Measurements from ENCODE around the gene MAP1B.

MAP1B gene

GRCh38 chr5:72205431-72206009 lies 98.2 kb downstream of the MAP1B start:
- no peak overlapping the region for H2BK15ac ChIP-seq (ENCODE audit: low read depth, poor library complexity, severe bottlenecking)
- no peak overlapping the region for H3K18ac ChIP-seq (ENCODE audit: low read depth in 1 of 2, low read length in 2 of 2)
- H3K9ac ChIP-seq (ENCODE audit: low read length) = no peak overlapping the region
- no peak overlapping the region for H3K4ac ChIP-seq (ENCODE audit: low read depth in 1 of 2, low read length in 2 of 2)
- H2AK5ac ChIP-seq (ENCODE audit: low read length, severe bottlenecking) = no peak overlapping the region
- no peak overlapping the region for H2BK120ac ChIP-seq (ENCODE audit: low read depth, low read length)
- H3K4me1 ChIP-seq (ENCODE audit: control insufficient read depth, insufficient read depth, low read depth, low read length) = peaks cover 9% of the 10 kb centered on the region
- H3K14ac ChIP-seq (ENCODE audit: low read length in 2 of 2) = no peak overlapping the region
- H3K9me3 ChIP-seq (ENCODE audit: control insufficient read depth, low read length) = no peaks in the 10 kb centered on the region
- DNase-seq = peak; percentile 16
- no peak overlapping the region for H3K4me2 ChIP-seq (ENCODE audit: low read length, poor library complexity, severe bottlenecking)
- no peak overlapping the region for H2AFZ ChIP-seq (ENCODE audit: low read depth, low read length)
- H3K79me1 ChIP-seq (replicated peaks; ENCODE audit: low read length, poor library complexity, severe bottlenecking) = peaks cover 7% of the 10 kb centered on the region
- peaks cover 14 to 89% of the 10 kb centered on the region in 2 experiments for H3K36me3 ChIP-seq (ENCODE audit: control insufficient read depth in 1 of 2, insufficient read depth in 2 of 2, low read depth in 1 of 2, low read length in 2 of 2)
- peak overlapping the region; percentile 53 for H3K27ac ChIP-seq (ENCODE audit: low read length, poor library complexity, severe bottlenecking)
- H3K23ac ChIP-seq (ENCODE audit: low read length in 2 of 2) = no peak overlapping the region
- no peak overlapping the region for H2BK5ac ChIP-seq (ENCODE audit: low read depth, low read length, poor library complexity, severe bottlenecking)
- no peak overlapping the region for H3K4me3 ChIP-seq (ENCODE audit: insufficient read depth in 1 of 2, low read depth in 1 of 2, low read length in 2 of 2)
- no peak overlapping the region for H2BK12ac ChIP-seq (ENCODE audit: low read length in 2 of 2)
- no peak overlapping the region for H4K8ac ChIP-seq (ENCODE audit: low read length)
- no peaks in the 10 kb centered on the region for H3K27me3 ChIP-seq (ENCODE audit: control insufficient read depth in 1 of 2, insufficient read depth in 1 of 2, low read length in 2 of 2)
- WGBS = 98% methylated on average over 3 of the region's 3 CpGs
- H4K91ac ChIP-seq (ENCODE audit: low read length) = no peak overlapping the region

GRCh38 chr5:72206160-72206559 lies 98.9 kb downstream of the MAP1B start:
- no peaks in the 10 kb centered on the region for H3K27me3 ChIP-seq (ENCODE audit: control insufficient read depth in 1 of 2, insufficient read depth in 1 of 2, low read length in 2 of 2)

GRCh38 chr5:72206994-72207393 lies 99.7 kb downstream of the MAP1B start:
- Histone ChIP-seq H2AFZ (ENCODE audit: low read depth, low read length) (no peak overlapping the region), H3K18ac (ENCODE audit: low read depth in 1 of 2, low read length in 2 of 2) (no peak overlapping the region), H2AK5ac (ENCODE audit: low read length, severe bottlenecking) (no peak overlapping the region), H3K36me3 (ENCODE audit: control insufficient read depth in 1 of 2, insufficient read depth in 2 of 2, low read depth in 1 of 2, low read length in 2 of 2) (peaks cover 11 to 75% of the 10 kb centered on the region in 2 experiments), H2BK15ac (ENCODE audit: low read depth, poor library complexity, severe bottlenecking) (no peak overlapping the region), H3K4ac (ENCODE audit: low read depth in 1 of 2, low read length in 2 of 2) (no peak overlapping the region), H3K23ac (ENCODE audit: low read length in 2 of 2) (no peak overlapping the region), H3K27me3 (ENCODE audit: control insufficient read depth in 1 of 2, insufficient read depth in 1 of 2, low read length in 2 of 2) (no peaks in the 10 kb centered on the region), H4K8ac (ENCODE audit: low read length) (no peak overlapping the region), H3K79me1 (replicated peaks; ENCODE audit: low read length, poor library complexity, severe bottlenecking) (peaks cover 7% of the 10 kb centered on the region), H3K4me3 (ENCODE audit: insufficient read depth in 1 of 2, low read depth in 1 of 2, low read length in 2 of 2) (no peak overlapping the region), H3K27ac (ENCODE audit: low read length, poor library complexity, severe bottlenecking) (no peak overlapping the region), H2BK12ac (ENCODE audit: low read length in 2 of 2) (no peak overlapping the region), H3K14ac (ENCODE audit: low read length in 2 of 2) (no peak overlapping the region), H2BK5ac (ENCODE audit: low read depth, low read length, poor library complexity, severe bottlenecking) (no peak overlapping the region), H3K4me1 (ENCODE audit: control insufficient read depth, insufficient read depth, low read depth, low read length) (peaks cover 12% of the 10 kb centered on the region), H3K4me2 (ENCODE audit: low read length, poor library complexity, severe bottlenecking) (no peak overlapping the region), H3K9ac (ENCODE audit: low read length) (no peak overlapping the region), H3K9me3 (ENCODE audit: control insufficient read depth, low read length) (no peaks in the 10 kb centered on the region), H2BK120ac (ENCODE audit: low read depth, low read length) (no peak overlapping the region), H4K91ac (ENCODE audit: low read length) (no peak overlapping the region)
- 100% methylated on average over 2 of the region's 3 CpGs for WGBS
- DNase-seq = no peak

More at GRCh38 chr5:72206160-72206559, 98.9 kb downstream of the MAP1B start:
- 100% methylated on average over 3 of the region's 3 CpGs for WGBS
- no peak overlapping the region for H2BK5ac ChIP-seq (ENCODE audit: low read depth, low read length, poor library complexity, severe bottlenecking)
- DNase-seq = no peak
- no peaks in the 10 kb centered on the region for H3K9me3 ChIP-seq (ENCODE audit: control insufficient read depth, low read length)
- H3K18ac ChIP-seq (ENCODE audit: low read depth in 1 of 2, low read length in 2 of 2) = no peak overlapping the region
- H3K79me1 ChIP-seq (replicated peaks; ENCODE audit: low read length, poor library complexity, severe bottlenecking) = peaks cover 7% of the 10 kb centered on the region
- H3K14ac ChIP-seq (ENCODE audit: low read length in 2 of 2) = no peak overlapping the region
- H2AK5ac ChIP-seq (ENCODE audit: low read length, severe bottlenecking) = no peak overlapping the region
- H3K9ac ChIP-seq (ENCODE audit: low read length) = no peak overlapping the region
- H3K4me2 ChIP-seq (ENCODE audit: low read length, poor library complexity, severe bottlenecking) = no peak overlapping the region
- H3K36me3 ChIP-seq (ENCODE audit: control insufficient read depth in 1 of 2, insufficient read depth in 2 of 2, low read depth in 1 of 2, low read length in 2 of 2) = peaks cover 11 to 84% of the 10 kb centered on the region in 2 experiments
- no peak overlapping the region for H4K91ac ChIP-seq (ENCODE audit: low read length)
- no peak overlapping the region for H3K27ac ChIP-seq (ENCODE audit: low read length, poor library complexity, severe bottlenecking)
- H2BK15ac ChIP-seq (ENCODE audit: low read depth, poor library complexity, severe bottlenecking) = no peak overlapping the region
- H2AFZ ChIP-seq (ENCODE audit: low read depth, low read length) = no peak overlapping the region
- H3K23ac ChIP-seq (ENCODE audit: low read length in 2 of 2) = no peak overlapping the region
- no peak overlapping the region for H3K4me3 ChIP-seq (ENCODE audit: insufficient read depth in 1 of 2, low read depth in 1 of 2, low read length in 2 of 2)
- no peak overlapping the region for H2BK120ac ChIP-seq (ENCODE audit: low read depth, low read length)
- peaks cover 12% of the 10 kb centered on the region for H3K4me1 ChIP-seq (ENCODE audit: control insufficient read depth, insufficient read depth, low read depth, low read length)
- no peak overlapping the region for H4K8ac ChIP-seq (ENCODE audit: low read length)
- no peak overlapping the region for H3K4ac ChIP-seq (ENCODE audit: low read depth in 1 of 2, low read length in 2 of 2)
- H2BK12ac ChIP-seq (ENCODE audit: low read length in 2 of 2) = no peak overlapping the region

- no peak overlapping the region for H4K91ac ChIP-seq (ENCODE audit: low read length)
- H3K36me3 ChIP-seq (ENCODE audit: control insufficient read depth in 1 of 2, insufficient read depth in 2 of 2, low read depth in 1 of 2, low read length in 2 of 2) = peaks cover 8 to 61% of the 10 kb centered on the region in 2 experiments
- no peak overlapping the region for H2BK120ac ChIP-seq (ENCODE audit: low read depth, low read length)
- H3K27me3 ChIP-seq (ENCODE audit: control insufficient read depth in 1 of 2, insufficient read depth in 1 of 2, low read length in 2 of 2) = no peaks in the 10 kb centered on the region
- no peak overlapping the region for H3K27ac ChIP-seq (ENCODE audit: low read length, poor library complexity, severe bottlenecking)
- H3K9me3 ChIP-seq (ENCODE audit: control insufficient read depth, low read length) = no peaks in the 10 kb centered on the region
- WGBS = 98% methylated on average over 2 of the region's 3 CpGs
- DNase-seq = no peak
- no peak overlapping the region for H3K18ac ChIP-seq (ENCODE audit: low read depth in 1 of 2, low read length in 2 of 2)
- no peak overlapping the region for H3K14ac ChIP-seq (ENCODE audit: low read length in 2 of 2)
- no peak overlapping the region for H3K4me3 ChIP-seq (ENCODE audit: insufficient read depth in 1 of 2, low read depth in 1 of 2, low read length in 2 of 2)
- no peak overlapping the region for H3K9ac ChIP-seq (ENCODE audit: low read length)
- H3K23ac ChIP-seq (ENCODE audit: low read length in 2 of 2) = no peak overlapping the region
- no peak overlapping the region for H4K8ac ChIP-seq (ENCODE audit: low read length)
- H2BK15ac ChIP-seq (ENCODE audit: low read depth, poor library complexity, severe bottlenecking) = no peak overlapping the region
- H3K4me2 ChIP-seq (ENCODE audit: low read length, poor library complexity, severe bottlenecking) = no peak overlapping the region
- H2BK12ac ChIP-seq (ENCODE audit: low read length in 2 of 2) = no peak overlapping the region
- no peak overlapping the region for H2BK5ac ChIP-seq (ENCODE audit: low read depth, low read length, poor library complexity, severe bottlenecking)
- H2AK5ac ChIP-seq (ENCODE audit: low read length, severe bottlenecking) = no peak overlapping the region
- peaks cover 12% of the 10 kb centered on the region for H3K4me1 ChIP-seq (ENCODE audit: control insufficient read depth, insufficient read depth, low read depth, low read length)
- H3K4ac ChIP-seq (ENCODE audit: low read depth in 1 of 2, low read length in 2 of 2) = no peak overlapping the region
- H2AFZ ChIP-seq (ENCODE audit: low read depth, low read length) = no peak overlapping the region
- H3K79me1 ChIP-seq (replicated peaks; ENCODE audit: low read length, poor library complexity, severe bottlenecking) = peaks cover 4% of the 10 kb centered on the region
Observed at GRCh38 chr5:72208324-72208926, 101.2 kb downstream of the MAP1B start.

All from mesenchymal stem cell (in vitro differentiated cells and primary cell).